Renal cortical epithelial cell (primary cell): Measurements from ENCODE around the gene SPC24. TPM values are rescaled to one million over a fixed set of nuclear protein-coding genes. Genes with fewer than 3 reads are reported as not detected.
"Not testable (repeated sequence)": the region's sequence is repeated elsewhere in the genome, so short reads cannot be mapped to it uniquely, and the experiment has no call there.

ENCODE experiments used
- DNase-seq: peaks from one replicate; pipeline ENCODE4 v3.0.0-alpha.2; 2011; ENCODE audit warnings: low read depth
- total RNA-seq: library from RNA; depleted of rRNA; stranded (reverse); fragments of >200 nt; gene quantifications from 2 replicates; pipeline ENCODE4 v1.2.3, GENCODE V29; 2014

Gene SPC24
- total RNA-seq, 1 donor from 2014 or later, result 1.5 TPM

GRCh38 chr19:11164879-11165406, 9.4 kb upstream of the SPC24 start:
- no peak for DNase-seq

GRCh38 chr19:11164296-11164695, 8.7 kb upstream of the SPC24 start:
- DNase-seq, result no peak

GRCh38 chr19:11160440-11160768, 4.8 kb upstream of the SPC24 start:
- DNase-seq, result not testable (repeated sequence)

- DNase-seq, result no peak
Measured at GRCh38 chr19:11159598-11160439, 4.2 kb upstream of the SPC24 start.

GRCh38 chr19:11154683-11155047, 917 bp downstream of the SPC24 start:
- no peak for DNase-seq

DNA sequence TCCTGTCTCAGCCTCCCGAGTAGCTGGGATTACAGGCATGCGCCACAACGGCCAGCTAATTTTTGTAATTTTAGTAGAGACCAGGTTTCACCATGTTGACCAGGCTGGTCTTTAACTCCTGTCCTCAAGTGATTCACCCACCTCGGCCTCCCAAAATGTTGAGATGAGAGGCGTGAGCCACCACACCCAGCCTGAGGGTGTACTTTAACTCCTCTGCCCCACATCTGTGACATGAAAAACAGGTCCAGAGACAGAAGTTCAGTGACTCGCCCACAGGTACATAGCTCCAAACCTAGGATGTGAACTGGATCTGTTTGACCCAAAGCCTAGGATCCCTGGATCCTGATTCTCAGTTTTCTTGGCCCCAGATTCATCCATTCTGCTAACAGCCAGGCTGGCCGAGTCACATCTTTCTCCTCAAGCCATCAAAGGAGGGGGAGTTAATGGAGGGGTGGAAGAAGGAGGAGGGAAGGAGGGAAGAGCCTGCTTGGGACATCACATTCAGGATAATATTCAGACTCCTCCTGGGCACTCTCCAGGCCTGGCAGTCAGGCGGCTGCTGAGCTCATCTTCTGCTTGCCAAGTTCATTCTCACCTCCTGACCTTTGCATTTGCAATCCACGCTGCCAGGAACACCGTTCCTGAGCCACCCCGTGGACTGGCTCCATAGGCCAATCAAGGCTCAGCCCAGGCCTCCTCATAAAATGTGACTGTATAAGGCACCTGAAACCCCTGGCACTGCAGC, 3.1 kb downstream of the SPC24 start:
- DNase-seq, result peak; percentile 93

GRCh38 chr19:11151181-11151580, 4.4 kb downstream of the SPC24 start:
- DNase-seq, result no peak

- DNase-seq, result no peak
Measured at GRCh38 chr19:11148001-11148400, 7.6 kb downstream of the SPC24 start.

GRCh38 chr19:11145536-11145924, 10.1 kb downstream of the SPC24 start:
- no peak for DNase-seq

GRCh38 chr19:11142528-11143171, 12.9 kb downstream of the SPC24 start:
- DNase-seq, result peak; percentile 87

- DNase-seq, result no peak
Measured at GRCh38 chr19:11141937-11142527, 13.6 kb downstream of the SPC24 start.

DNA sequence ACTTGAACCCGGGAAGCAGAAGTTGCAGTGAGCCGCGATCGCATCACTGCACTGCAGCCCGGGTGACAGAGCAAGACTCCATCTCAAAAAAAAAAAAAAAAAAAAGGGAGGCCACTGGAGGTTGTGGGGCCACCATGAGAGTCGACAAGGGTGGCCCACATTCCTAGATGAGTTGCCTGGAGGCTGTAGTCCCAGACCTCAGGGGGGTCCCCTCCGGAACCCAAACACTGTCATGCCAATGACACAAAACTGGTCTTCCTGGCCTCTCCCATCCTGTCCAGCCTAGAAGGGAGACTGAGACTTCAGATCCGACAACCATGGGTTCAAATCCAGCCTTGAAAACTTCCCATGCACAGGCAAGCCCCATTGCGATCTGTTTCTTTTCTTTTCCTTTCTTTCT, 14.7 kb downstream of the SPC24 start:
- no peak for DNase-seq

DNA sequence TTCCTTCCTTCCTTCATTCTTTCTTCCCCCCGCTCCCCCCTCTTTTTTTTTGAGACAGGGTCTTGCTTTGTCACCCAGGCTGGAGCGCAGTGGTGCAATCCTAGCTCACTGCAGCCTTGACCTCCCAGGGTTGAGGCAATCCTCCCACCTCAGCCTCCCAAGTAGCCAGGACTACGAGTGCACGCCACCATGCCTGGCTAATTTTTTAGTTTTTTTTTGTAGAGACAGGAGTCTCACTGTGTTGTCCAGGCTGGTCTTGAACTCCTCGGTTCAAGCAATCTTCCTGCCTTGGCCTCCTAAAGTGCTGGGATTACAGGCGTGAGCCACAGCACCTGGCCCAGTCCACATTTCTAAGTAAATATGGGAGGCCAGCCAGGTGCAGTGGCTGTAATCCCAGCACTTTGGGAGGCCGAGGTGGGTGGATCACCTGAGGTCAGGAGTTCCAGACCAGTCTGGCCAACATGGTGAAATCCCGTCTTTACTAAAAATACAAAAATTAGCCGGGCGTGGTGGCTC, 15.5 kb downstream of the SPC24 start:
- DNase-seq, result not testable (repeated sequence)

DNA sequence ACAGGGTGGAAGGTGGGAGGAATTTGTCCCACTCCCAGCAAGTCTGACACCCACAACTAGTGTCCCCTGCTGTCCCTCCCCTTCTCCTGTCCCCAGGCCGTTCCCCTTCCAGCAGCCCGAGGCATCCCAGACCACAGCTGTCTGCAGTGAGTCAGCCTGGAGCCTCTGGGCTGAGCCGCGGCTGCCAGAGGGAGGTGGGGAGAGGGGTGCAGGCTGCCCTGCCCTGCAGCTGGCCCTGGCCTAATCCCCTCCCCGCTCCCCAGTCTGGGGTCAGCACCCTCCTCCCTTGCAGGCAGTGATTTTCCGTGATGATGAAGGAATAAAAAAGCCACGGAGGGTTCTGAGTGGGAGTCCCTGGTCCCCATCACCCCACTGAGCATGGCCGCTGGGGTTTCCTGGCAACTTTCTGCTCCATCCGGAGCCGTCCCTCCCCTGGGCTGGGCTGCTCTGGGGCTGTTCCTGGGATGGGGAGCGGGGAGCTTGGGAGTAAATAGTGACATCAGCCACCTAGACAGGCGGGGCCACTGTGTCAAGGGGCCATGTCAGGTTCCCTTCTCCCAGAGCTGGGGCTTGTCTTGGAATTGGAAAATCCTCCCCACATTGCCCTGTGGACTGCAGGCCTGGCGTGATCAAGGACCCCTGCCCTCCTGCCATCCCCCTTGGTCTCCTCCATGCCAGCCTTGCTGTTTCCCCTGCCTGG, 16.8 kb downstream of the SPC24 start:
- DNase-seq, result peak; percentile 62

DNA sequence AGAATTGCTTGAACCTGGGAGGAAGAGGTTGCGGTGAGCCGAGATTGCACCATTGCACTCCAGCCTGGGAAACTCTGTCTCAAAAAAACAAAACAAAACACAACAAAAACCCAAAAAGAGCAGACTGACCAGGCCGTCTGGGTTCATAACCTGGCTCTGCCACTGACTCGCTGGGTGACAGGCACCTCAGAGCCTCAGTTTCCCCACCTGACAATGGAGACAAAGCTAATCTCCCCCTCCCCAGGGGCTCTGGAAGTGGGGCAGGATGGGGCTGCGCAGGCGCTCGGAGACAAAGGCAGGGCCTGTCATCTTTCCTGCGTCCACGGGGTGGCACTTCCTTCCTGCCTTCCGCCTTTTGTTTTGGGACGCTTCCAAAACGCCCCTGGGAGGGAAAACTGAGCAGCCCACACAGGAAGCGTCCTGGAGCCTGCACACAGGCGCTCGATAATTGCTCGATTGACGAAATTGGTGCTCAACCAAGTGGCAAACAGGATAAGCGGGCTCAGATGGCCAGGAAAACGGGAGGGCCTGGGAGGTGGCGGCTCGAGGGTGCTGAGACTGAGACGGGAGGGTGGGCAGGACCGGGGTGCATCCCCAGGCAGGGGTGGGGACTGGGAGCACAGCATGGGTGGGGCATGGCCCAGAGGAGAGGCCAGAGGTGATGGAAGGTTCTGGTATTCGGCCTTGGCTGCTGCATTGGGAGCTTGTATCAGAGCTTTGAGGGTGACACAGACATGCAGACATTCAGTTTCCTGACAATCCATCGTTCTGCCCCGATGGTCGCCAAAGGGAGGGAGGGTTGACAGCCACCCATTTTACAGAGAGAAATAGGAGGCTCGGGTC, 17.8 kb downstream of the SPC24 start:
- DNase-seq, result peak; percentile 86

DNA sequence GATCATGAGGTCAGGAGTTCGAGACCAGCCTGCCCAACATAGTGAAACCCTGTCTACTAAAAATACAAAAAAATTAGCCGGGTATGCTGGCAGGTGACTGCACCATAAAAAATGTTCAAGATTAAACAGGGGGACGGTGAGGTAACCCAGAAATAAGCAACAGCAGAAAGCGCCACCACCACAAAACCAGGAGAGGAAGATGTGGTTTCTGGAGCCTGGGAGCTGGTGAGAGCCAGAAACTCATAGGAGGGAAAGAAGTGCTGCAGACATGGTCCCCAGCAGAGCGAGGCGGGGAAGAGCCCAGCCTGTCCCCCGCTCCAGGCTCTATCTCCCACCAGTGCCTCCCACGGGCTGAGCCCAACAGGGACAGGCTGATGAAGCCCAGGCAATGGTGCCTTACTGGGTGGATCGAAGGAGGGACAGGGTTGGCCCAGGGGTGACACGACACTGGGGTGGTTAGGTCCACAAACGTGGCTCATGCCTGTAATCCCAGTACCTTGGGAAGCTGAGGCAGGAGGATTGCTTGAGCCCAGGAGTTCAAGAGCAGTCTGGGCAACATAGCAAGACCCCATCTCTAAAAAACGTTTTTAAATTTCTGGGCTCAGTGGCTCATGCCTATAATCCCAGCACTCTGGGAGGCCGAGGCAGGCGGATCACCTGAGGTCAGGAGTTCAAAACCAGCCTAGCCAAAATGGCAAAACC, 19.0 kb downstream of the SPC24 start:
- no peak for DNase-seq

DNA sequence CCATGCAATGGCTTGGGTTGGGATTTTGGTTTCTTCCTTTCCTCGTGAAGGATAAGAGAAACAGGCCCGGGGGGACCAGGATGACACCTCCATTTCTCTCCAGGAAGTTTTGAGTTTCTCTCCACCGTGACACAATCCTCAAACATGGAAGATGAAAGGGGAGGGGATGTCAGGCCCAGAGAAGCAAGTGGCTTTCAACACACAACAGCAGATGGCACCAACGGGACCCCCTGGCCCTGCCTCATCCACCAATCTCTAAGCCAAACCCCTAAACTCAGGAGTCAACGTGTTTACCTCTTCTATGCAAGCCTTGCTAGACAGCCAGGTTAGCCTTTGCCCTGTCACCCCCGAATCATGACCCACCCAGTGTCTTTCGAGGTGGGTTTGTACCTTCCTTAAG, 24.1 kb downstream of the SPC24 start:
- no peak for DNase-seq

DNA sequence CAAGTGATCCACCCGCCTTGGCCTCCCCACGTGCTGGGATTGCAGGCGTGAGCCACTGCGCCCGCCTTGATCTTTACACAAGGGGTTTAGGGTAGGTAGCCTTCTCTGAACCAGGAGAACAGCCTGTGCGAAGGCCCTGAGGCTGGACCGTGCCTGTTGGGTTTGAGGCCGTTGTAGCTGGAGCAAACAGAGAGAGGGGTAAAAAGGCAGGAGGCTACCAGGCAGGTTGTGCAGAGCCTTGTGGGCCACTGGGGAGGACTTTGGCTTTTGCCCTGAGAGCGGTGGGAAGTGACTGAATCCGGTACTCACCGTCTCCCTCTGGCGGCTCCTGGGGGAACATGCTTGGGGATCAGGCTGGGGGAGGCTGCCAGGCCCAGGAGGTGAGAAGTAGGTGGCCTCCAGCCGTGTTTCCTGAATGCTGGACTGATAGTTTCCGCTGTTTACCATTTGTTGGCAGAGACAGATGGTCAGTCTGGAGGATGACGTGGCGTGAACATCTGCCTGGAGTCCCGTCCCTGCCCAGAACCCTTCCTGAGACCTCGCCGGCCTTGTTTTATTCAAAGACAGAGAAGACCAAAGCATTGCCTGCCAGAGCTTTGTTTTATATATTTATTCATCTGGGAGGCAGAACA, 24.6 kb downstream of the SPC24 start:
- DNase-seq, result peak; percentile 55

DNA sequence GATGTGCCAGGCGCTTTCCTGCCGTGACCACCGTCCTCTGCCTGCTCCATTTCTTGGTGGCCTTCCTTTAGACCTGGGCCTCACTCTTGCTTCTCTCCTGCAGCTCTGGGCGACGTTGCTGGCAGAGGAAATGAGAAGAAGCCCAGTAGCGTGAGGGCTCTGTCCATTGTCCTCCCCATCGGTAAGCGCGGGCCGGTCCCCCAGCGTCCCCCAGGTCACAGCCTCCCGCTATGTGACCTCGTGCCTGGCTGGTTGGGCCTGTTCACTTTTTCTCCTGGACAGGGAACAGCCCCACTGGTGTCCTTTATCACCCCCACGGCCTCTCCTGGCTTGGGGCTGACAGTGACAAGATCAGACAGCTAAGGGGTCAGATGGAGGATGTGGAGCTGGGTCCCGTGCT, 27.7 kb downstream of the SPC24 start:
- no peak for DNase-seq
